PFSK-1 (cell line): ENCODE results near the gene MAPK14.

ENCODE experiments used
- POLR2AphosphoS5 ChIP-seq: IDR thresholded peaks from 2 replicates; pipeline ENCODE4 v1.6.1; 2012; ENCODE audit warnings: low read depth, mild to moderate bottlenecking, control low read depth, low read length, moderate library complexity
- REST ChIP-seq, 2 experiments: IDR thresholded peaks; 2 replicates each; pipeline versions ENCODE4 v1.6.1 to v1.8.0; 2011 to 2012; ENCODE audit warnings: low read depth in 2 of 2, low read length in 2 of 2, control low read depth in 1 of 2, inconsistent platforms in 1 of 2, mild to moderate bottlenecking in 1 of 2, moderate library complexity in 1 of 2; ENCODE audit not compliant: insufficient read depth in 1 of 2

DNA sequence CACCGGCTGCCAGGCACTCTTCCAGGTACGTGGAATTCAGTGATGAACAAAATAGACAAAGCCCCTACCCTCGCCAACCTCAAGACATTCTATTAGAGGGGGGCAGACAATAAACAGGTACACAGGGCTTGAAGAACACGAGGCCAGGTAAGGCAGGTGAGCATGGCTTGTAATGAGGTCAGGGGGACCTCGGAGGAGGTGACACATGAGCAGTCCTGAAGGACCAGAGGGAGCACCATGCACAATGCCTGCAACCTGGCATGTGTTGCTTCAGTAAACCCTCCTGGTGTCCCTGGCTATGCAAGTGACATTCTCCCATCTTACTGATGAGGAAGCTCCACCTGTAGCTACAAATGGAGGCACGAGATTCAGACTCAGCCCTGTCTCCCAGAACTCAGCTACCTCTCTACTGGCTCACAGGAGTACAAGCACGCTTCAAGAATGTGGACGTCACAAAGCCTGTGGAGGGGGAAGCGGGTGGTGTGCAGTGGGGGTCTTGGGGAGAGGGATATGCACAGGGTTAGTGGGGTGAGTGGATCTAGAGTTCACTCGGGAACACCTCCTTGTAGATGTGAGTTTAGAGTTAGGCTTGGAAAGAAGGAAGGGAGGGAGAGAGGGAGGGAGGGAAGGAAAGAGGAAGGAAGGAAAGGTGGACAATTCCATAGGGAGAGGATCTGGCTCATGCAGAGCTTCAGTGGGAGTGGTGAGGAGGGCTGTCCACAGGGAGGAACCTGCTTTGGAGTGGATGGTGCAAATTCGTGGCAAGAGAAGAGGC lies 95.1 kb downstream of the MAPK14 start:
- no peak for TF ChIP-seq REST (IDR thresholded peaks at IDR 0.05; ENCODE audit: insufficient read depth in 1 of 2, low read depth in 2 of 2, low read length in 2 of 2)
- no peak for TF ChIP-seq POLR2AphosphoS5
